HPDE6-E6E7 (cell line): ENCODE data around the gene STARD9.
"Not testable (repeated sequence)": the region's sequence is repeated elsewhere in the genome, so short reads cannot be mapped to it uniquely, and the experiment has no call there.

Experiments used
- DNase-seq: peaks from one replicate; pipeline ENCODE4 v3.0.0; 2011; ENCODE audit warnings: missing footprints; ENCODE audit errors: extremely low spot score

Gene STARD9

GRCh38 chr15:42728972-42729371, 153.6 kb downstream of the STARD9 start:
- no peak for DNase-seq

GRCh38 chr15:42729409-42729808, 154.0 kb downstream of the STARD9 start:
- DNase-seq: no peak

GRCh38 chr15:42730135-42730534, 154.7 kb downstream of the STARD9 start:
- no peak for DNase-seq

GRCh38 chr15:42730536-42730935, 155.1 kb downstream of the STARD9 start:
- DNase-seq: no peak

- no peak for DNase-seq
Observed at GRCh38 chr15:42731461-42731860, 156.1 kb downstream of the STARD9 start.

- no peak for DNase-seq
Observed at GRCh38 chr15:42732095-42732827, 156.9 kb downstream of the STARD9 start.

- DNase-seq: no peak
Observed at GRCh38 chr15:42733027-42733426, 157.6 kb downstream of the STARD9 start.

GRCh38 chr15:42734076-42734672, 158.8 kb downstream of the STARD9 start:
- no peak for DNase-seq

DNA sequence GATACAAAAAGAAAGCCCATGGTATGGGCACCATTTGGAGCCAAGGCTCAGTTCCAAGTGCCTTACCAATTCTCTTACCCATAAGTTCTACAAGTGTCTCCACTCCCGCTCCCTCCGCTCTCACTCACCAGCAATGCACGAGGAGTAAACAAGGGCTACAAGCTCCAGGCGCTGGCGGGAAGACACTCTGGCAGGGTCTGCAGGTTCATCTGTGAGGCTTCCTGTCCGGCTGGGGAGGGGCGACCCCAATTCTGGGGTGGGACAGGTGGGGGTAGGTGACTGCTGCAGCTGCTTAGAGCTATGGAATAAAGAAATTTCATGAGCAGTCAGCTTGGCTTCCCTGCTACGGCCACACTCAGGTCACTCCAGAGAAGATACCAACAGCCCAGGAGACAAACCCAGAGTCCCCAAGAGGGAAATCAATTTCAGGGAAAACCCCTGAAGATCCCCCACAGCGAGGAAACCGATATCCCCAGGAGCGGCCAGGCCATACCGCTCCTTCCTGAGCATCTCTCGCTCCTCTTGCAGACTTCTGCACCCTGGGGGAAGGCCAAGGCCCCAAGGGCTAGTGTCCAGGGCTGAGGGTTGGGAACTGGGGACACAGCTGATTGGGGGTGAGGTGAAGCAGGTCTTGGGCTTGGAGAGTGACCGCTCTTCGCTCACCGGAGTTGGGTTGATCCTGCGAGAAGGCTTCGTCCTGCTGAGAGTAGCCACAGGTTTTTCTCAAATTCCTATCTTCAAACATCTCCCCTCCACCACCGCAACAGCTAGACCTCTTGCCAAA, 160.2 kb downstream of the STARD9 start:
- DNase-seq: no peak

- DNase-seq: no peak
Observed at GRCh38 chr15:42736178-42736792, 160.9 kb downstream of the STARD9 start.

- DNase-seq: peak; percentile 97
Observed at GRCh38 chr15:42736793-42737528, 161.6 kb downstream of the STARD9 start, which contains the start of gene CDAN1. Gene CDAN1 (minus strand): TSS chr15:42737128. CDS start chr15:42737102, 26 bp downstream.

- DNase-seq: no peak
Observed at GRCh38 chr15:42737529-42738328, 162.3 kb downstream of the STARD9 start.

GRCh38 chr15:42741710-42742109, 166.3 kb downstream of the STARD9 start:
- DNase-seq: no peak

DNA sequence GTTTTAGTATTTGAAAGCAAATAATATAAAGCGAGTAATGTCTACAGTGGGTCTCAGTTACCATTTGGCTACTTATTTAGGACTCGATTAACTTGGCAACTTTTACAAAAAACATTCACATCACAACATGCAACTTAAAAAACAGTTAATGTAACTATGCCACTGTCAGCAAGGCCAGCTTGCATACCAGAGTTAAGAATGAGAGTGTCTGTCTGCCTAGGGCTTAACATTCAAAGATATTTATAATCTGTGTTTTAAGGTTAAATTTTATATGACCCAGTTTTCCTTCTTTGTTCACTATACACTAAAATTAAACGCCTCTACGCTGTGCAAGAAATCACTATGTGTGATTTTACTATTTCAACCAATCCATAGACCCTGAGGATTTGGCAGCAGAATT, 166.7 kb downstream of the STARD9 start:
- no peak for DNase-seq

DNA sequence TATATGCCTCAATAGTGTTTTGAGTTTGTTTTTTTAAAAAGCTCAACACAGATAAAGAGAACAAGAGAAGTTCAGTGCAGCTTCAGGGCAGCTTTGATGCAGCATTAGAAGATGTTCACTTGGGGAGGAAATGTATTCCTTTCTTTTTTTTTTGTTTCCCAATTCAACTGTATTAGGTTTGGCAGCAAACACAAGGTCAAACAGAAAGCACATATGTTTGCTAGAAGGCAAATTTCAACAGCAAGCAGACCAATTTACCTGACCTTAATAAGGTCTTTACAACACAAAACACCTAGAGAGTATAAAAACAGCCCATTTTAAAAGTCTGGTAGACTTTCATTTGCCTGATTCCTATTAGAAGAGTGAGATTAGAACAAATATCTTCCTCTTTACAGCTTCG, 168.8 kb downstream of the STARD9 start:
- DNase-seq: no peak

GRCh38 chr15:42749266-42749665, 173.9 kb downstream of the STARD9 start:
- DNase-seq: no peak

DNA sequence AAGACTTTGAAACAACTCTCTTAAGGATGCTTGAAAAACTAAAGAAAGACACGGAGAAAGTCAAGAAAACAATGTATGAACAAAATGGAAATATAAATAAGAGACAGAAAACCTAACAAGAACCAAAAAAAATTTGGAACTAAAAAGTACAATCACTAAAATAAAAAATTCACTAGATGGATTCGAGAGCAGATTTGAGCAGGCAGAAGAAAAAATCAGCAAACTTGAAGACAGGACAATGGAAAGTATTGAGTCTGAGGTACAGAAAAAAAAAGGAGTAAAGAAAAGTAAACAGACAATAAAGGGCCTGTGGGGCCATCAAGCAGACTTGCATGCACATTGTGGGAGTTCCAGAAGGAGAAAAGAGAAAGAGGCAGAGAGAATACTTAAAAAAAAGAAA, 174.9 kb downstream of the STARD9 start:
- no peak for DNase-seq

DNA sequence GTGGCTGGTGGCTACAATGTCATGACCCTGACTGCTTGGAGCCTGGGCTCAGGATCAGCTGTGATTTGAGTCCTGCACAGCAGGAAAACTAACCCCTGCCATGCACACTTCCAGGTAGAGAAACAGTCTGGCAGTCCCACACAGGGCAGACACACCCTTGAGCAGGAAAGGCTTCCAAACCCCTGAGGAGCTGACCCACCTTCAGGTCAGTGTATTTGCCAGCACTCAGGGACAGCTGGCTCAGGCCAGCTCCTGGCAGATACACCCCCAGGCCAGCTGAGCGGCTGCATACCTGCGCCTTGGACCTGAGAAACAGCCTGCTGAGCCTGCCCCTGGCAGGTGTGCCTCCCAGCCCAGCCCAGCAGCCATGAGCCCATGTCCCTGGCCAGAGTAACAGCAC, 183.7 kb downstream of the STARD9 start:
- DNase-seq: no peak

DNA sequence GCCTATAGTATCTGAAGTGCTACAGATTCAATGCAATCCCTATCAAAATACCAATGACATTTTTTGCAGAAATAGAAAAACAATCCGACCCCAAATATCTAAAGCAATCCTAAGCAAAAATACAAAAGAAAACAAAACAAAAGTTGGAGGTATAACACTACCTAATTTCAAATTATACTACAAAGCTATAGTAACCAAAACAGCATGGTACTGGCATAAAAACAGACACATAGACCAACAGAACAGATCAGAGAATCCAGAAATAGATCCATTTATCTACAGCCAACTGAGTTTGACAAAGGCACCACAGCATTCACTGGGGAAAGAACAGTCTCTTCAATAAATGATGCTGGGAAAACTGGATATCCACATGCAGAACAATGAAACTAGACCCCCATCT, 185.4 kb downstream of the STARD9 start:
- no peak for DNase-seq

DNA sequence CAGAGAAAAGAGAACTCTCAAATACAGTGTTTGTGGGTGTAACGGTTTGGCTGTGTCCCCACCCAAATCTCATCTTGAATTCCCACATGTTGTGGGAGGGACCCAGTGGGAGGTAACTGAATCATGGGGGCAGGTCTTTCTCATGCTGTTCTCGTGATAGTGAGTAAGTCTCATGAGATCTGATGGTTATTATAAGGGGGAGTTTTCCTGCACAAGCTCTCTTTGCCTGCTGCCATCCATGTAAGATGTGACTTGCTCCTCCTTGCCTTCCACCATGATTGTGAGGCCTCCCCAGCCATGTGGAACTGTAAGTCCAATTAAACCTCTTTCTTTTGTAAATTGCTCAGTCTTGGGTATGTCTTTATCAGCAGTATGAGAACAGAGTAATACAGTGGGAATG, 186.4 kb downstream of the STARD9 start:
- not testable (repeated sequence) for DNase-seq
